GM18507 (cell line): ENCODE measurements around the gene AQP12B.

Source experiments
- DNase-seq: peaks from one replicate; pipeline ENCODE4 v3.0.0; 2011; ENCODE audit warnings: low read depth; ENCODE audit not compliant: insufficient read length; ENCODE audit errors: extremely low spot score
- FAIRE-seq: peaks from 2 replicates; lab custom pipeline; 2011; peaks lifted over from hg19 to GRCh38; lab: Jason Lieb, UNC

AQP12B gene

GRCh38 chr2:240719676-240720545 lies 37.2 kb upstream of the AQP12B start:
- DNase-seq = no peak
- no peak for FAIRE-seq

GRCh38 chr2:240718896-240719490 lies 36.3 kb upstream of the AQP12B start:
- FAIRE-seq = no peak
- no peak for DNase-seq

GRCh38 chr2:240717681-240718581 lies 35.2 kb upstream of the AQP12B start:
- no peak for FAIRE-seq
- no peak for DNase-seq

DNA sequence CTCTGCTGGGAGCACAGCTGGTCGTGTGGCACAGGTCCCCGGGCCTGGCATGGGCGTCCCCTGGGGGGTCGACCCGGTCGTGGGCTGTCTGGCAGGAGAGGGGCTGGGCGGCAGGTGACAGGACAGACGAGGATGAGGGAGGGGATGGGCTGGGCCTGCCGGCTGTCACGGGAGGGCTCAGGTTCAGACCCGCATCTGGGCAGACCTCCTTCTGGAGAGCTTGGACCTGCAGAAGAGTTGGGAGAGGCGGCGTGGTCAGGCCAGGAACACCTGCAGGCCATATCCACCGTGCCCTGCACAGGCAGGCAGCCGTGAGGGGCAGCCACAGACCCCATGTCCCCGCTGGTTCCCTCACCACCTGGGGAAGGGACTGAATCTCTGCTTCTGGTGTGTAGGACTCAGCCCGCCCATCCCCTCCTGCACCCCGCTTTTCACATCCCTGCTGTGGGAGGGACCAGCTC lies 34.5 kb upstream of the AQP12B start:
- FAIRE-seq (no peak), DNase-seq (no peak)

DNA sequence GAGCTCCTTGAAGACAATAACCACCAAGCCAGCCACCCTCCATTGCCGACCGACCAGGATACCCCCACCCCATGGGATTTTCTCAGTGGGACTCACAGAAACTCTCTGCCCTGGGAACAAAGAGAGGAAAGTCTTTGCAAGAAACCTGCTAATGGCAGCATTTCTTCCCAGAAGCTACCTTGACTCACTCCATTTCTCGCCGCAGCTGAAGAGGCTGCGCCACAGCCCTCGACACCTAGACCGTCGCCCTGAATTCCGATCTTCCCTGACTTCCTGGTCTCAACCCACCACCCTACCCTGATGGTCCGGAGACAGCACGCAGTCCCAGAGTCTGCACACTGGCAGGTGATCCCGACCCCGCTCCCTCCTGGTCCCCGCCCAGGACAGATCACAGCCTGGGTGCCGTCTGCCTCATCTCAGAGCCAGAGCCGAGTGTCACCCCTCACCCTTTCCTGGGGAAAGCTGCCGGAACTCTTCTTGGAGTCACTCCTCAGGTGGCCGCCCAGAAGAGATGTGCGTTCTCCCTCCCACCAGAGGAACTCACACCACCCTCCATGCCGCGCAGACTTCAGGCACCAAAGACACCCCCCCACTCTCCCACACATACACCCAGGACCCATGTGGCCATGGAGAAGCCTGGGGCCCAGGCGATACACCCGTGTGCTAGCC lies 33.6 kb upstream of the AQP12B start:
- no peak for DNase-seq
- no peak for FAIRE-seq

DNA sequence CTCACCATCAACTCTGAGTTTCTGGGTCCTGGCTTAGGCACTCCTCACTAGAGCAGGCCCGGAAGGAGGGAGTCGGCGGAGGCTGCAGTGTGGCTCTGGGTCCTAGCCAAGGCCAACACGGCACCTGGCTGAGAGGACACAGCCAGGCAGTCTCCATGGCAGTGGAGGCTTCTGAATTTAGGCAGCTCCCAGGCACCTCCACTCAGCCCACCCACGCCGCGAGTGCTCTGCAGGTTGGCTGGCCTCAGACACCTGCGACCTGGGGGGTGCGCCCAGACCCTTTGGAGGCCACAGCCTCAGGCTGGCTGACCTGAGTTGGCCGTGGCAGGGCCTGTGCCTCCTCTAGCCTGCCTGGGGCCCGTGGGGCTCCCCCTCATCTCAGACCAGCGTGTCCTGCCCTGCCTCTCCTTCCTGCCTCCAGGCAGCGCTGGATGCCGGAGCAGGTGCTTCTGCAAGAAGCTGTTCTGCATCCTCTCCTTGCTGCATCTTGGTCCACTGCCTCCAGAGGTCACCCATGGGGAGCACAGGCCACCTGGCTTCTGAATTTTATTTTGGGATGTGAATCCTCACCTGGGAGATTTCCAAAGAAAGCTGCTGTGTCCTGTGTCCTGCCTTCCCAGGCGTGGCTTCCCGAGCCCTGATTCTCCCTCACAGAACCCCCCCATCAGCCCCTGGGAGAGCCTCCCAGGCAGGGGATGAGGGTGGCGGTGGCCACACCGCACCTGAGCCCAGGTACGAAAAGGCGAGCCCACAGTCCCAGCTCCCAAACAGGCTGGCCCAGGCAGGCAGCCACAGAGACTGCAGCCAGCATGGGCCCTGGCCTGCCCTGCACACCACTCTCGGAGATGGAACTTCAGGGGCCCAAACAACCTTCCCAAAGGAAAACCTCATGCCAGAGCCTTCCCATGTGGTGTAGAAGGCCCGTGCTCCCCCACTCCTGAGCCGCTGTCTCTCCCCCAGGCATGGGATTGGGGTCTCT lies 32.4 kb upstream of the AQP12B start:
- DNase-seq = no peak
- FAIRE-seq = no peak

GRCh38 chr2:240713928-240714746 lies 31.5 kb upstream of the AQP12B start:
- FAIRE-seq (no peak), DNase-seq (no peak)

DNA sequence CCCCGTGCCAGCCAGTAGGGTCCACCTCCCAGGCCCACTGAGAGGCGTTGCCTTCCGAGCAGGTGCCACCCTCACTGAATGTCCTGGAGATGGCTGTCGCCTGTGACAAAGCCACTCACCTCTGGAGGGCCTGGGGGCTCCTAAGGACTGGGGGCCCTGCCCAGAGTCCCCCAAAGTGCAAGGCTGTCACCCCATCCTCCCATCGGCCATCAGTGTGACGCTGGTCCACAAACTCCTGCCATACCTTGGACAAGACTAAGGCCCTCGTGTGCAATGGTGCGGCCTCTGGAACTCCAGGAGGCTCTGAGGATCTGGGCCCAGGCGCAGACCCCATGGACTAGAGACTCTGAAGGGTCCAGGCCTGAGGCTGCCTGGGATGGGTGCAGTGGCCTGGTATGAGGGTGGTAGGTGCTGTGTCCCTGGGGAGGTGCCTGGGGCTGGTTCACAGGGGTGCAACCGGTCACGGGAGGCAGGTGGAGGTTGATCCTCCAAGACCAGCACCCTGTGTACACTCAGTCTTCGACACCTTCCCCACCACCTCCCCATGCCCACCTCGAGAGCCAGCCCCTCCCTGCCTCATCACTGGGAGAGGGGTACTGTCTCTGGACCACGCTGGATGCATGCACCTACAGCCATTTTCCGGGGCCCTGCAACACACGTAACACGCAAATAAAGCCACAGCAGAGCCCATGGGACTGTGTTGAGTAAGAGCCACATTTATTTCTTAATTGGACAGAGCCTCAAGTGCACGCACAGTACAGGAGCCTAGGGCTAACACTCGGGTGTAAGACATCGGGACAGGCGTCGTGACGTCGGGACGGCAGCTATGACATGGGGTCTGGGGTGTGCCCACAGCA lies 30.6 kb upstream of the AQP12B start:
- DNase-seq (no peak), FAIRE-seq (no peak)

- DNase-seq (no peak), FAIRE-seq (no peak)
These were observed 29.4 kb upstream of the AQP12B start for GRCh38 chr2:240712121-240712520.

GRCh38 chr2:240711701-240712100 lies 29.0 kb upstream of the AQP12B start:
- FAIRE-seq (no peak), DNase-seq (no peak)

- no peak for FAIRE-seq
- DNase-seq = no peak
These were observed 28.6 kb upstream of the AQP12B start for GRCh38 chr2:240711296-240711695.

- FAIRE-seq = no peak
These were observed 25.8 kb upstream of the AQP12B start for GRCh38 chr2:240708457-240708856.

DNA sequence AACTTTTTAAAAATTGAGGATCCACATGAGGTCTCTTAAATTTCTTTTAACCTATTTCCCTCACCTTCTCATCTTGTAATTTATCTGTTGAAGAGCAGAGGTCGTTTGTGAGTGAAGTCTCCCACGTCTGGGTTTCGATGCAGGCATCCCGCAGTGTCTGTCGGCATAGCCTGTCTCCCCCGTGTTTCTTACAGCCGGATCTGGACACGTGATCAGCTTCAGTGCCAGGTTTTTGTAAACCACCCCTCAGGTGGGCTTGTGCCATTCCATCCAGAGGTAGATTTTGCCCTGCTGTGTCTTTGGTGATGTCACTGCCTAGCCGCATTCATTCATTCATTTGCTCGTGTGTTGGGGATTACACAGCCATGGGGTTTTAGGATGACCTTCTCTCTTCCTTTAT lies 25.1 kb upstream of the AQP12B start:
- FAIRE-seq (no peak), DNase-seq (no peak)

More at GRCh38 chr2:240708457-240708856, 25.8 kb upstream of the AQP12B start:
- no peak for DNase-seq

GRCh38 chr2:240707043-240707756 lies 24.5 kb upstream of the AQP12B start:
- DNase-seq (no peak), FAIRE-seq (no peak)

- no peak for FAIRE-seq
- DNase-seq = no peak
These were observed 22.6 kb upstream of the AQP12B start for GRCh38 chr2:240705204-240705791.

- FAIRE-seq (no peak), DNase-seq (no peak)
These were observed 22.0 kb upstream of the AQP12B start for GRCh38 chr2:240704651-240705050.
